ENCODE data around the gene ABCB11.
"Not testable (repeated sequence)": the region's sequence is repeated elsewhere in the genome, so short reads cannot be mapped to it uniquely, and the experiment has no call there.

- TF ChIP-seq MXI1 (IDR thresholded peaks at IDR 0.05; ENCODE audit: low read depth, low read length); CTCF (IDR thresholded peaks at IDR 0.05 in 2 of 3, conservative IDR thresholded peaks at IDR 0.05 in 1 of 3; ENCODE audit: control insufficient read depth in 2 of 3, extremely low read depth in 1 of 3, insufficient read depth in 1 of 3, low read depth in 3 of 3, low read length in 3 of 3); NR2F1 (conservative IDR thresholded peaks at IDR 0.05); POLR2AphosphoS5 (IDR thresholded peaks at IDR 0.05; ENCODE audit: low read length); USF2 (IDR thresholded peaks at IDR 0.05; ENCODE audit: borderline replicate concordance, low read depth, low read length); MEF2A (IDR thresholded peaks at IDR 0.05; ENCODE audit: insufficient read depth, low read depth, low read length); E4F1 (IDR thresholded peaks at IDR 0.05; ENCODE audit: borderline replicate concordance, partially characterized antibody); SPI1 (IDR thresholded peaks at IDR 0.05; ENCODE audit: borderline replicate concordance, insufficient read depth, low read depth, low read length); ATF2 (IDR thresholded peaks at IDR 0.05; ENCODE audit: low read length); CBFB (IDR thresholded peaks at IDR 0.05; ENCODE audit: low read depth); ZBTB33 (IDR thresholded peaks at IDR 0.05); POLR2AphosphoS2 (IDR thresholded peaks at IDR 0.05; ENCODE audit: low read depth, low read length); KDM1A (IDR thresholded peaks at IDR 0.05; ENCODE audit: borderline replicate concordance): not testable (repeated sequence)
Measured at GRCh38 chr2:168932174-168932573, 99.0 kb downstream of the ABCB11 start.

Measured in GM12878 (cell line).